OCI-LY3 (cell line): ENCODE results near the gene DNAAF9.
"Not testable (repeated sequence)": the region's sequence is repeated elsewhere in the genome, so short reads cannot be mapped to it uniquely, and the experiment has no call there.

ENCODE experiments used
- H2AFZ ChIP-seq: fragments of 200-600, 300-600 bp; shearing (Covaris generic); 2 replicates; pipeline ENCODE4 v1.6.0; 2014; ENCODE audit warnings: antibody characterized with exemption, low read depth, low read length
- H3K27ac ChIP-seq: fragments of 200-600, 300-600 bp; sonication (generic); 2 replicates; pipeline ENCODE4 v1.5.1; 2014; ENCODE audit warnings: mild to moderate bottlenecking, low read length, moderate library complexity, mixed read lengths
- H3K27me3 ChIP-seq: fragments of 200-600, 300-600 bp; sonication (generic); 2 replicates; pipeline ENCODE4 v1.6.1; 2014; ENCODE audit warnings: low read depth, low read length, mixed read lengths
- H3K36me3 ChIP-seq: fragments of 200-600, 300-600 bp; sonication (generic); replicated peaks from 2 replicates; pipeline ENCODE3; 2014; ENCODE audit warnings: low read depth, low read length, mixed read lengths
- H3K4me1 ChIP-seq: fragments of 300-600, 200-600 bp; sonication (generic); 2 replicates; pipeline ENCODE4 v1.6.1; 2014; ENCODE audit warnings: low read length, mixed read lengths
- H3K4me2 ChIP-seq: fragments of 200-600, 300-600 bp; sonication (generic); 2 replicates; pipeline ENCODE4 v1.6.1; 2014; ENCODE audit warnings: low read length, mixed read lengths
- H3K4me3 ChIP-seq: fragments of 300-600, 200-600 bp; sonication (generic); 2 replicates; pipeline ENCODE4 v1.5.1; 2014; ENCODE audit warnings: antibody characterized with exemption, mild to moderate bottlenecking, low read length, moderate library complexity
- H3K79me2 ChIP-seq: fragments of 300-600, 200-600 bp; shearing (Covaris generic); 2 replicates; pipeline ENCODE4 v1.6.1; 2014; ENCODE audit warnings: mild to moderate bottlenecking, low read length, mixed read lengths
- H3K9ac ChIP-seq: fragments of 300-600, 200-600 bp; shearing (Covaris generic); 2 replicates; pipeline ENCODE4 v1.6.0; 2014; ENCODE audit warnings: mild to moderate bottlenecking, low read length, moderate library complexity
- H3K9me3 ChIP-seq: fragments of 200-600, 300-600 bp; shearing (Covaris generic); 2 replicates; pipeline ENCODE4 v1.6.1; 2014; ENCODE audit warnings: low read length, mixed read lengths; ENCODE audit not compliant: insufficient read depth
- H4K20me1 ChIP-seq: fragments of 200-600, 300-600 bp; sonication (generic); 2 replicates; pipeline ENCODE4 v1.6.1; 2016; ENCODE audit warnings: low read length, mixed read lengths; ENCODE audit not compliant: insufficient read depth
- EZH2phosphoT487 ChIP-seq: fragments of 200-600 bp; shearing (Covaris generic); IDR thresholded peaks from 2 replicates; pipeline ENCODE4 v1.6.1; 2018; ENCODE audit warnings: antibody characterized with exemption, mixed run types, low read depth
- TF ChIP-seq, protein P1 (sequence below): fragments of 200-600, 300-600 bp; sonication (generic); IDR thresholded peaks from 2 replicates; pipeline ENCODE4 v1.5.1; 2014; ENCODE audit warnings: antibody characterized with exemption, low read length, low read depth

Gene DNAAF9

DNA sequence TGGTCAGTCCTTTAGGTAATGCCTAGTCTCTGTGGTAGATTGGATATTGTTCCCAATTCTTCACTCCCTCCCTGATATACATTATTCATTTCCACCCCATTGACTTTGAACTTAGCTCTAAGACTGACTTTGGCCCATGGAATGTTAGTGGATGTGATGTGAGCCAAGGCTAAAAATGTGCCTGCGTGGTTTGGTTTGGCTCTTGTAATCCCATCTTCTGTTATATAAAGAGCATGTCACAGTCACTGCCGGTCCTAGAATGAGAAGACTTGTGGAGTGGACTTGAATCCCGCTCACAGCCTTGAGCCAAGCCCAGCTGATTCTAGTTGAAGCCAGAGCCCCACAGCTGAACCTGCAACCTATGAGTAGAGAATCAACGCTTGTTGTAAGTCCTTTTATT is 23.6 kb upstream of the DNAAF9 start:
- no peaks in the 10 kb centered on the region for H3K27me3 ChIP-seq
- no peaks in the 10 kb centered on the region for H3K9me3 ChIP-seq
- H3K79me2 ChIP-seq = no peaks in the 10 kb centered on the region
- no peak overlapping the region for H3K4me2 ChIP-seq
- no peak overlapping the region for H2AFZ ChIP-seq
- no peaks in the 10 kb centered on the region for H4K20me1 ChIP-seq
- no peaks in the 10 kb centered on the region for H3K36me3 ChIP-seq
- H3K9ac ChIP-seq = no peak overlapping the region
- H3K4me3 ChIP-seq = no peak overlapping the region
- no peak overlapping the region for H3K27ac ChIP-seq
- TF ChIP-seq EZH2phosphoT487 = no peak
- TF ChIP-seq, protein P1, sequence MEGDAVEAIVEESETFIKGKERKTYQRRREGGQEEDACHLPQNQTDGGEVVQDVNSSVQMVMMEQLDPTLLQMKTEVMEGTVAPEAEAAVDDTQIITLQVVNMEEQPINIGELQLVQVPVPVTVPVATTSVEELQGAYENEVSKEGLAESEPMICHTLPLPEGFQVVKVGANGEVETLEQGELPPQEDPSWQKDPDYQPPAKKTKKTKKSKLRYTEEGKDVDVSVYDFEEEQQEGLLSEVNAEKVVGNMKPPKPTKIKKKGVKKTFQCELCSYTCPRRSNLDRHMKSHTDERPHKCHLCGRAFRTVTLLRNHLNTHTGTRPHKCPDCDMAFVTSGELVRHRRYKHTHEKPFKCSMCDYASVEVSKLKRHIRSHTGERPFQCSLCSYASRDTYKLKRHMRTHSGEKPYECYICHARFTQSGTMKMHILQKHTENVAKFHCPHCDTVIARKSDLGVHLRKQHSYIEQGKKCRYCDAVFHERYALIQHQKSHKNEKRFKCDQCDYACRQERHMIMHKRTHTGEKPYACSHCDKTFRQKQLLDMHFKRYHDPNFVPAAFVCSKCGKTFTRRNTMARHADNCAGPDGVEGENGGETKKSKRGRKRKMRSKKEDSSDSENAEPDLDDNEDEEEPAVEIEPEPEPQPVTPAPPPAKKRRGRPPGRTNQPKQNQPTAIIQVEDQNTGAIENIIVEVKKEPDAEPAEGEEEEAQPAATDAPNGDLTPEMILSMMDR = no peak
- peaks cover 14% of the 10 kb centered on the region for H3K4me1 ChIP-seq

DNA sequence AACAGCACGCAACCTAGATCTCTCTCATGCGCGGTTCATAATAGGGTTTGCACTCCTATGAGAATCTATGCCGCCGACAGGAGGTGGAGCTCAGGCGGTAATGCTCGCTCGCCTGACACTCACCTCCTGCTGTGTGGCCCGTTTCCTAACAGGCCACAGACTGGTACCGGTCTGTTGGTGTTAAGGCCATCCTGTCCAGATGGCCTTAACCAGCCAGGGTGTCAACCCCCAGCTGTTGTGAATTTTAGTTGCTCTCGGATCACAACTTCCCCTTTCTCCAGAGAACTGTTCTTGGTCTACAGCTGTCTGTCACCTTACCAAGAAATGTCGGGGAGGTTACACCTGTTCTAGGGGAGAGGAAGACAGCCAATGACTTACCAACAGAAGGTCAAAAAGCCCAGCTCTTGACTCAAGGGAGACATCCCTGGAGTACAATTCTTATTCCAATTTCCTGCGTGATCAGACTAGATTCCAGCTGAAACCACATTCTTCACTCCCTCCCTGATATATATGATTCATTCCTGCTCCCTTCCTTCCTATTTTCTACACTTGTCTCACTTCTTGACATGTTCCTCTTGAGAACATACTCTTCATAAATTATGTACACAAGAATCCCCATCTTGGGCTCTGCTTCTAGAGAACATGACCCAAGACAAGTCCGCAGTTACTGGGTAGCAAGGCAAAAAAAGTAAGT is 23.1 kb upstream of the DNAAF9 start:
- Histone ChIP-seq H2AFZ (no peak overlapping the region), H4K20me1 (no peaks in the 10 kb centered on the region), H3K36me3 (no peaks in the 10 kb centered on the region), H3K27me3 (no peaks in the 10 kb centered on the region), H3K4me3 (peak overlapping the region; percentile 35; the same call in 1 of the 2 replicates), H3K9me3 (no peaks in the 10 kb centered on the region), H3K4me1 (peaks cover 14% of the 10 kb centered on the region), H3K9ac (no peak overlapping the region), H3K4me2 (peak overlapping the region; percentile 55; the same call in 1 of the 2 replicates), H3K79me2 (no peaks in the 10 kb centered on the region), H3K27ac (no peak overlapping the region)
- TF ChIP-seq EZH2phosphoT487 = no peak
- TF ChIP-seq, protein P1 = no peak

DNA sequence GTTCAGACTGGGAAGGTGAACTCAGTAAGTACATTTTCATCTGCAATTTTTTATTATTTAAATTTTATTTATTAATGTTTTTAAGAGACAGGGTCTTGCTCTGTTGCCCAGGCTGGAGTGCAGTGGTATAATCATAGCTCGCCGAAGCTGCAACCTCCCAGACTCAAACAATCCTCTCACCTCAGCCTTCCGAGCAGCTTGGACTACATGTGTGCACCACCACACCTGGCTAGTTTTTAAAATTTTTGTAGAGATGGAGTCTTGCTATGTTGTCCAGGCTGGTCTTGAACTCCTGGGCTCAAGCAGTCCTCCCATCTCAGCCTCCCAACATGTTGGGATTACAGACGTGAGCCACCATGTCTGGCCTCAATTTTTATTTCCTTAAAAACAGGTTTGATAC is 19.3 kb upstream of the DNAAF9 start:
- not testable (repeated sequence) for H3K27me3 ChIP-seq, H3K4me1 ChIP-seq, H3K36me3 ChIP-seq, H3K4me3 ChIP-seq, H3K4me2 ChIP-seq, H2AFZ ChIP-seq, H3K9ac ChIP-seq, H3K27ac ChIP-seq, H4K20me1 ChIP-seq, H3K79me2 ChIP-seq, H3K9me3 ChIP-seq

DNA sequence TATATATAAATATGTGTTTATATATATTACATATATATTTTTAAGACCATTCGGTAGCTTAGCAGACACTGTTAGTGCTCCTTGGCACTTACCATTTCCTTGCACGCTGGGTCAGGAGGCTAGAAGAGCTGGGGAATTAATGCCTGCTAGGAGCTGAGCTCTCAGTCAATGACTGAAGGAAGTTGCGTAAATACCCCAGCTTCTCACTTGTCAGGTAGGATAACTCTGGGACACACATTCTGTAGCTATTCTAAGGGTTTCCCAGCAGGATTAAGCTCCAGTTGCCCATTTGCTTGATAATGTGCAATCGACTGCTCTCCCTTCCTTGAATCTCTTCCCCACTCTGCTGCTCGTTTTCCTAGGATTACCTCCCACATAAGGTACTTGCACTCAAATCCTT is 15.7 kb upstream of the DNAAF9 start:
- no peak overlapping the region for H3K4me3 ChIP-seq
- H3K4me1 ChIP-seq = peaks cover 12% of the 10 kb centered on the region
- H3K36me3 ChIP-seq = no peaks in the 10 kb centered on the region
- H3K4me2 ChIP-seq = no peak overlapping the region
- H3K9me3 ChIP-seq = no peaks in the 10 kb centered on the region
- H3K27ac ChIP-seq = no peak overlapping the region
- H2AFZ ChIP-seq = no peak overlapping the region
- H3K79me2 ChIP-seq = no peaks in the 10 kb centered on the region
- TF ChIP-seq, protein P1 = no peak
- TF ChIP-seq EZH2phosphoT487 = no peak
- H3K9ac ChIP-seq = no peak overlapping the region
- peaks cover 7% of the 10 kb centered on the region; the same call in 1 of the 2 replicates for H3K27me3 ChIP-seq
- no peaks in the 10 kb centered on the region for H4K20me1 ChIP-seq
